NCI-H146 (cell line): ENCODE measurements around the gene MCC.

Experiments
- DNase-seq: peaks from one replicate; lab custom pipeline; 2025; lab: John Stamatoyannopoulos, UW

MCC gene

GRCh38 chr5:113245427-113246225, 242.6 kb downstream of the MCC start:
- DNase-seq = no peak

GRCh38 chr5:113244966-113245365, 243.3 kb downstream of the MCC start:
- no peak for DNase-seq

GRCh38 chr5:113243349-113243664, 244.9 kb downstream of the MCC start:
- DNase-seq = no peak

GRCh38 chr5:113242481-113243348, 245.5 kb downstream of the MCC start:
- DNase-seq = no peak

- no peak for DNase-seq
Observed at GRCh38 chr5:113240951-113241726, 247.1 kb downstream of the MCC start.

- DNase-seq = no peak
Observed at GRCh38 chr5:113240032-113240431, 248.2 kb downstream of the MCC start.

- DNase-seq = no peak
Observed at GRCh38 chr5:113237893-113238292, 250.4 kb downstream of the MCC start.

GRCh38 chr5:113236536-113237288, 251.5 kb downstream of the MCC start:
- no peak for DNase-seq

- DNase-seq = no peak
Observed at GRCh38 chr5:113235884-113236283, 252.4 kb downstream of the MCC start.

GRCh38 chr5:113234546-113234945, 253.7 kb downstream of the MCC start:
- no peak for DNase-seq

- no peak for DNase-seq
Observed at GRCh38 chr5:113233606-113234005, 254.6 kb downstream of the MCC start.

- DNase-seq = no peak
Observed at GRCh38 chr5:113232667-113233066, 255.6 kb downstream of the MCC start.

- DNase-seq = no peak
Observed at GRCh38 chr5:113232221-113232620, 256.0 kb downstream of the MCC start.

- no peak for DNase-seq
Observed at GRCh38 chr5:113231653-113232000, 256.6 kb downstream of the MCC start.

- no peak for DNase-seq
Observed at GRCh38 chr5:113230711-113231652, 257.3 kb downstream of the MCC start.

GRCh38 chr5:113227798-113228197, 260.5 kb downstream of the MCC start:
- no peak for DNase-seq

- DNase-seq = no peak
Observed at GRCh38 chr5:113226116-113226736, 262.0 kb downstream of the MCC start.

- DNase-seq = no peak
Observed at GRCh38 chr5:113225259-113225658, 263.0 kb downstream of the MCC start.

GRCh38 chr5:113224605-113225065, 263.6 kb downstream of the MCC start:
- no peak for DNase-seq
